Parietal lobe (tissue), 2 donors: ENCODE results near the gene CLUH. TPM values are rescaled to one million over a fixed set of nuclear protein-coding genes. Genes with fewer than 3 reads are reported as not detected.

Experiments used
- small RNA-seq: library from RNA; depleted of rRNA; stranded (forward); fragments of <200 nt; gene quantifications from one replicate; pipeline ENCODE3, GENCODE V24; 2014; ENCODE audit warnings: low replicate concordance
- total RNA-seq: library from RNA; depleted of rRNA; stranded (reverse); fragments of >200 nt; gene quantifications from one replicate; pipeline ENCODE4 v1.2.3, GENCODE V29; 2014

The CLUH gene, protein sequence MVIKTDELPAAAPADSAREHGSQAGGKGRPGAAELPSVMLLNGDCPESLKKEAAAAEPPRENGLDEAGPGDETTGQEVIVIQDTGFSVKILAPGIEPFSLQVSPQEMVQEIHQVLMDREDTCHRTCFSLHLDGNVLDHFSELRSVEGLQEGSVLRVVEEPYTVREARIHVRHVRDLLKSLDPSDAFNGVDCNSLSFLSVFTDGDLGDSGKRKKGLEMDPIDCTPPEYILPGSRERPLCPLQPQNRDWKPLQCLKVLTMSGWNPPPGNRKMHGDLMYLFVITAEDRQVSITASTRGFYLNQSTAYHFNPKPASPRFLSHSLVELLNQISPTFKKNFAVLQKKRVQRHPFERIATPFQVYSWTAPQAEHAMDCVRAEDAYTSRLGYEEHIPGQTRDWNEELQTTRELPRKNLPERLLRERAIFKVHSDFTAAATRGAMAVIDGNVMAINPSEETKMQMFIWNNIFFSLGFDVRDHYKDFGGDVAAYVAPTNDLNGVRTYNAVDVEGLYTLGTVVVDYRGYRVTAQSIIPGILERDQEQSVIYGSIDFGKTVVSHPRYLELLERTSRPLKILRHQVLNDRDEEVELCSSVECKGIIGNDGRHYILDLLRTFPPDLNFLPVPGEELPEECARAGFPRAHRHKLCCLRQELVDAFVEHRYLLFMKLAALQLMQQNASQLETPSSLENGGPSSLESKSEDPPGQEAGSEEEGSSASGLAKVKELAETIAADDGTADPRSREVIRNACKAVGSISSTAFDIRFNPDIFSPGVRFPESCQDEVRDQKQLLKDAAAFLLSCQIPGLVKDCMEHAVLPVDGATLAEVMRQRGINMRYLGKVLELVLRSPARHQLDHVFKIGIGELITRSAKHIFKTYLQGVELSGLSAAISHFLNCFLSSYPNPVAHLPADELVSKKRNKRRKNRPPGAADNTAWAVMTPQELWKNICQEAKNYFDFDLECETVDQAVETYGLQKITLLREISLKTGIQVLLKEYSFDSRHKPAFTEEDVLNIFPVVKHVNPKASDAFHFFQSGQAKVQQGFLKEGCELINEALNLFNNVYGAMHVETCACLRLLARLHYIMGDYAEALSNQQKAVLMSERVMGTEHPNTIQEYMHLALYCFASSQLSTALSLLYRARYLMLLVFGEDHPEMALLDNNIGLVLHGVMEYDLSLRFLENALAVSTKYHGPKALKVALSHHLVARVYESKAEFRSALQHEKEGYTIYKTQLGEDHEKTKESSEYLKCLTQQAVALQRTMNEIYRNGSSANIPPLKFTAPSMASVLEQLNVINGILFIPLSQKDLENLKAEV (N-terminal part only)
- total RNA-seq: 42.9 TPM

DNA sequence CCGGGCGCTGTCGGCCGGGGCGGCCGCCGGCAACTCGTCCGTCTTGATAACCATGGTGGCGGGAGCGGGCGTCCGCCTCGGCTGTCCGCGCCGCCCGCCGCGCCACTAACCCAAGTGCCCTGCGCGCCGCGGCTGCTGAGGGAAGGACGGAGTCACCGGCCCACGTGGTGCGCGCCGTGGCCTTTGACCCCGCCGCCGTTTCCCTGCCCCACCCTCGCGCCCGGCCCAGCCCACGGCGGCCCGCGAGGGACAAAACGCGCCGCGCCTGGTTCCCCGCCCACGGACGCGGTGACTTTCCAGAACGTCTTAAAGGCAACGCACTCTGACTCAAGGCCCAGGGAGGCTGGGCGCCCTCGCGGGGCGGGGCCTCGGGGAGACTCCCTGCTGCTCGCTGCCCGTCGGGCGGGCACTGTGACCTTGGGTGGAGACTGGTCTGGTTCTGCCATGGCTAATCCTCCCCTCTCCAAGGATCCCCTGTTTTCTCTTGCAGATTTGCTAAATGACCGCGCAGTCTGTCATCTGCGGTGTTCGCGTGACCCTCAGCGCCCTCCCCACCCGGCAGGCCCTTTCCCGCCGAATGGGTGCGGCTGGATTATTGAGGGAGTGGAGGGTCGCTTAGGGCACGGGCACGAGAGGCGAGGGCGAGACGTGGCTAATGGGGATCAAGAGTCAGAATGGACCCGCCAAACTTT, at the start of gene CLUH:
Gene CLUH, minus strand, starts transcription at position 157 of the 692 bp plus-strand sequence. Its CDS starts 103 bp downstream, at position 54.

DNA sequence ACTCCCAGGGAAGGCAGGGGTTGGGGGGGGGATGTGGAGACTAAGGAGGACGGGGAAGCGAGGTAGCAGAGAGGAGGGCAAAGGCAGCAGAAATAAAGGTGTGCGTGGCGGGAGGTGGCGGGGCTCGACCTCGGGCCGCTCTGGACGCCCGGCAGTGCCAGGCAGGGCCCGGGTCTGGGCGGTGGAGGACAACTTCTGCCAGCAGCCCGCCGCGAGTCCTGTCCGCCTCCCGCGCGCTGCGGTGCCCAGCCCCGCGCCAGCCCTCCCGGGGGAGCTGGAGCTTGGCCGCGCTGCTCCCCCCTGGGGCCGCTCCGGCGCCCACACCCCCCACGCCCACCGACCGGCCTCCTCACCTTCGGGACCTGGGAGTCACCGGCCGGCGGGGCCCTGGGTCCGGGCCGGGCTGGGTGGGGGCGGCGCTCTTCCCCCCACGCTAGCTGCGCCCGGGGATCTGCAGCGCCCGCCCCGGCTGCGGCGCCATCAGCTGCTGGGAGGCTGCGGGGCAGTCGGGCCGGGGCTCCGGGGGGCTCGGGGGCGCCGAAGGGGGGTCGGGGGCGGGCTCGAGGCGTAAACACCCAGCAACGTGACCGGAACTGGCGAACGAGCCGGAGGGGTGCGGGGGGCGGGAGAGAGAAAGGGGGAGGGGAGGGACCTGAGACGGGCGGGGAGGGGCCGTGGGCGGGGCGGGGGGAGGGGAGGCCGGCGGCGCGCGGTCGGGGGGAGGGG, 37.7 kb upstream of the CLUH start, which contains the start of gene CCDC92B:
Gene CCDC92B, minus strand, starts transcription at position 595 of the 726 bp plus-strand sequence. CDS start 14,507 bp downstream, outside the sequence.

Small RNAs within 50 kb of the gene (small RNA-seq; reads per million reads assigned to genes)
- gene MIR1253 (not detected), gene MIR6776 (not detected), gene RN7SL608P (not detected), gene hsa-mir-1253 (not detected)

Other genes with a start within 250 kb of the CLUH start
- gene METTL16, start 199.9 kb downstream of the CLUH start, total RNA-seq: 25.7 TPM
- gene PAFAH1B1, start 118.1 kb downstream of the CLUH start, total RNA-seq: 424 TPM
- 2.8 TPM for gene CCDC92B, start 37.9 kb upstream of the CLUH start, total RNA-seq
- 49.1 TPM for gene RAP1GAP2, start 84.7 kb upstream of the CLUH start, total RNA-seq